ENCODE measurements around the gene MRPS35.

Gene MRPS35

DNA sequence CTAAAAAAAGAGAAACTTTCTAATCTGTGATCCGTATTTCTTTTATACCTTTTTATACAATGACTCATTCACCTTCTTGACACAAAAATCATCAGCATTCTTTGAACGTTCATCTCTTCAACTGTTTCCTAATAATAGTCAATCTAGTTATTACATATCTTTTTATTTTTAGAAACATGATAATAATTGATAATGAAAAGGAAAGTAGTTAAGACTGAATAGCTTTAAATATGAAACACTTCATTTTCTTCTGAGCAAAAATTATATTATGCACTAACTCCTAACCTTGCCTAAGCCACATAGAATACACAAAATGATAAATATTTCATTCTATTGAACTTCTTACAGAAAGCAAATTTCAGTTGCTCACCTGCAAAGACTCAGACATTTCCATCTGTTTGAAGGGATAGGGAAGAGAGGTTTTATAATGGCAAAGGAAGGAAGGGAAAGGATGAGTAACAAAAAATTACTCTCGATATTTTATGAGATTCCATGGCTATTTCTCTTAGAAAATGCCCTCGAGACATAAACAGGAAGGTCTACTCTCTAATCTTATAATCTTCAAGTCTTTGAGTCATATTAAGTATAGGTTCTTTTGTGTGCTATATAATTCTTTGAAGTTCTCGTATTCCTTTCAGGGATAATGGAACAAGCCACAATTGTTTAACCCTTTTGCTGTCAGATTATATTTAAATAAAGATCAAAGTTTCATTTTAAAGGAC is 61.9 kb downstream of the MRPS35 start:
- no peak overlapping the region for H3K27ac ChIP-seq
- TF ChIP-seq, protein P1, sequence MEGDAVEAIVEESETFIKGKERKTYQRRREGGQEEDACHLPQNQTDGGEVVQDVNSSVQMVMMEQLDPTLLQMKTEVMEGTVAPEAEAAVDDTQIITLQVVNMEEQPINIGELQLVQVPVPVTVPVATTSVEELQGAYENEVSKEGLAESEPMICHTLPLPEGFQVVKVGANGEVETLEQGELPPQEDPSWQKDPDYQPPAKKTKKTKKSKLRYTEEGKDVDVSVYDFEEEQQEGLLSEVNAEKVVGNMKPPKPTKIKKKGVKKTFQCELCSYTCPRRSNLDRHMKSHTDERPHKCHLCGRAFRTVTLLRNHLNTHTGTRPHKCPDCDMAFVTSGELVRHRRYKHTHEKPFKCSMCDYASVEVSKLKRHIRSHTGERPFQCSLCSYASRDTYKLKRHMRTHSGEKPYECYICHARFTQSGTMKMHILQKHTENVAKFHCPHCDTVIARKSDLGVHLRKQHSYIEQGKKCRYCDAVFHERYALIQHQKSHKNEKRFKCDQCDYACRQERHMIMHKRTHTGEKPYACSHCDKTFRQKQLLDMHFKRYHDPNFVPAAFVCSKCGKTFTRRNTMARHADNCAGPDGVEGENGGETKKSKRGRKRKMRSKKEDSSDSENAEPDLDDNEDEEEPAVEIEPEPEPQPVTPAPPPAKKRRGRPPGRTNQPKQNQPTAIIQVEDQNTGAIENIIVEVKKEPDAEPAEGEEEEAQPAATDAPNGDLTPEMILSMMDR (IDR thresholded peaks at IDR 0.05) = no peak
- no peak for TF ChIP-seq ZFX (IDR thresholded peaks at IDR 0.05; ENCODE audit: borderline replicate concordance)

DNA sequence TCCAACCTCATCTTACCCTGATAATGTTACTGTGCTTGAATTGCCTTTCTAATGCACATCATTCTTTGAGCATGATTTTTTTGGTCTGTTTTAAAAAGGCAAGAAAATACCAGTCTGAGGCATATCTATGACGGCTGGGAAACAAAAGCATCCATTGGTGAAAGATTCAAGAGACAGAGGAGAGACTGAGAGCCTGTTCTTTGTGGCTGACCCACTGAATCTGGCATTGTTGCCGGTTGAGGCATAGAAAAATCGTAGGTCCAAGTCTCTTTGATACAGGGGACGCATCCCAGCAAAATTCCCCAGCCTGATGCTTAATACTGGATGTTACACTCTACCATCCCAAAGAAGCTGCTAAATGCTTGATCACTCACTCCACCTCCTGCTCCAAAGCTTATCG is 66.5 kb downstream of the MRPS35 start:
- no peak overlapping the region for H3K27ac ChIP-seq
- TF ChIP-seq, protein P1 (IDR thresholded peaks at IDR 0.05) = no peak
- no peak for TF ChIP-seq ZFX (IDR thresholded peaks at IDR 0.05; ENCODE audit: borderline replicate concordance)

DNA sequence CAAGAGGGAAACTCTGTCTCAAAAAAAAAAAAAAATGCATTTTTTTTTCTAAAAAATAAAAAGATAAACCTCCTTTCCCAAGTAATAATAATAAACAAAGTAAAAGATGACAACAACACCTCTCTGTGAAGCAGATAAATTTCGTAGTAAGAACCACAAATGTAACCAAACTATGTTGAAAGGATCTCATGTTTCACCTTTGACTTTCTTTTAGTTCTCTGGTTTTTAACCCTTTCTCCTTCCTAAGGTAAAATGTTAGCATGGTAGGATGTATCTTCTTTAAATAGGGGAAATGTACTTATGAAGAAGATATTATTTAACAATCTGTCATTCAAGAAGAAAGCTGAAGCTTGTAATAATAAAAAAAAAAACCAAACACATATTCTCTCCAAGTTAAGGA is 67.6 kb downstream of the MRPS35 start:
- TF ChIP-seq, protein P1 (IDR thresholded peaks at IDR 0.05) = no peak
- no peak for TF ChIP-seq ZFX (IDR thresholded peaks at IDR 0.05; ENCODE audit: borderline replicate concordance)

DNA sequence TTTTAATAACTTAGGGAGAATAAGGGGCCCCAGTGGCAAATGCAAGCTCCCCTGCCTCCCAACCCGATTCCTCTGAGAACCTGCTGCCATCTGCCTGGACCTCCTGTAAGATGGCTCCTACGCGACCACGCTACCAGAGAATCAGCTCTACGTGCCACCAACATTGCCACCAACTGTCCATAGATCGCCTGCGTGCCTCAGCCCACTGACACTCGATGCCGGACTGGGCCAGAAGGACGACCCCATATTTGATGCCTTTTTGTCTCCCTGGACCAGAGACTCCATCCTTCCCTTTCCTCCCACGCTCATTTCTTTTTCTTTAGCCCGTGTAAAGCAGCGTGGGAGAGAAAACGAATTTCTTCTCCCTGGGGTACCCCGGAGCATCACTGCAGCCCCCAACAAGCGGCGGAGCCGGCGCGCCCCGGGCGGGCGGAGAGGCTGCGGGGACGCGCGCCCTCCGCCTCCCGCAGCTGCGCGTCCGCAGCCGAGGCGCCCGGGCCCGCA is 68.8 kb downstream of the MRPS35 start:
- TF ChIP-seq, protein P1 (IDR thresholded peaks at IDR 0.05) = no peak
- no peak for TF ChIP-seq ZFX (IDR thresholded peaks at IDR 0.05; ENCODE audit: borderline replicate concordance)
- peak overlapping the region; percentile 90 for H3K27ac ChIP-seq

More for the DNA sequence above, 67.6 kb downstream of the MRPS35 start:
- H3K27ac ChIP-seq = no peak overlapping the region

DNA sequence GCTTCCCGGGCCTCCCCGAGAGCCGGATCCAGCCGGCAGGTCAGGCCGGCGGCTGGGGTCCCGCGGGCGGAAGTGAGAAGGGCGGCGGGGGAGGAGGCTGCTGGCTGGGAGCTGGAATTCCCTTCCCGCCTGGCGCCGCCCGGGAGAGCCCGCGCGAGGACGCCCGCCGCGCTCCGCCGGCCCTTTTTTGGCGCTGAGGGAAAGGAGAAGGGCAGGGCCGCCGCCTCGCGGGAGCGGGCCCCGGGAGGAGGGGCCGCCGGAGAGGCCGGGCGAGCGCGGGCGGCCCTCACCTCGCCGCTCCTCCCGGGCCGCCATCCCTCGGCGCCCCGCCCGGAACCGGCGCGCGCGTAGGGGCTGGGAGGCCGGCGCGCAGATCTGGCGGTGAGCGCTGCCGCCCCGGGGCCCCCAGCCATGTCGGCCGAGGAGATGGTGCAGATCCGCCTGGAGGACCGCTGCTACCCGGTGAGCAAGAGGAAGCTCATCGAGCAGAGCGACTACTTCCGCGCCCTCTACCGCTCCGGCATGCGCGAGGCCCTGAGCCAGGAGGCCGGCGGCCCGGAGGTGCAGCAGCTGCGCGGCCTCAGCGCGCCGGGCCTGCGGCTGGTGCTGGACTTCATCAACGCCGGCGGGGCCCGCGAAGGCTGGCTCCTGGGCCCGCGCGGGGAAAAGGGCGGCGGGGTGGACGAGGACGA is 69.4 kb downstream of the MRPS35 start, which contains the start of the genes KLHL42 and MANSC4:
Gene KLHL42 (plus strand): TSS at position 314 of the 692 bp plus-strand sequence. CDS start 98 bp downstream, at position 412.
Gene MANSC4 (minus strand): TSS at position 317 of the 692 bp plus-strand sequence. CDS start 8,960 bp downstream, outside the sequence.
- H3K27ac ChIP-seq = peak within 1 kb of the TSS; percentile 90

DNA sequence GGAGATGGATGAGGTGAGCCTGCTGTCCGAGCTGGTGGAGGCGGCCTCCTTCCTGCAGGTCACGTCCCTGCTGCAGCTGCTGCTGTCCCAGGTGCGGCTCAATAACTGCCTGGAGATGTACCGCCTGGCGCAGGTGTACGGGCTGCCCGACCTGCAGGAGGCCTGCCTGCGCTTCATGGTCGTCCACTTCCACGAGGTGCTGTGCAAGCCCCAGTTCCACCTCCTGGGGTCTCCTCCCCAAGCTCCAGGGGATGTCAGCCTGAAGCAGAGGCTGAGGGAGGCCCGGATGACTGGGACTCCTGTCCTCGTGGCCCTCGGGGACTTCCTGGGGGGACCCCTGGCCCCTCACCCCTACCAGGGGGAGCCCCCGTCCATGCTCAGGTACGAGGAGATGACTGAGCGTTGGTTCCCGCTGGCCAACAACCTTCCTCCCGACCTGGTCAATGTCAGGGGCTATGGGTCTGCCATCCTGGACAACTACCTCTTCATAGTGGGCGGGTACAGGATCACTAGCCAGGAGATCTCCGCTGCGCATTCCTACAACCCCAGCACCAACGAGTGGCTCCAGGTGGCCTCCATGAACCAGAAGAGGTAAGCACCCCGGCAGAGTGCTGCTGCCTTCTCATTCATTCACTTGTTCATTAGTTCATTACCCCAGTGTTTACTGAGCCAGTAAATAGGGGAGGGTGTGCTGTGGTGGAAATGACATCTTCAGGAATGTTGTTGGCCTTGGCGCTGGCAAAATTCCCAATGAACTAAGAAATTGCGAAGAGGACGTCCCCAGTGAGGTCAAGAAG is 70.2 kb downstream of the MRPS35 start:
- peak overlapping the region; percentile 90 for H3K27ac ChIP-seq
- TF ChIP-seq, protein P1 (IDR thresholded peaks at IDR 0.05) = no peak; the same call in 1 of the 2 replicates
- TF ChIP-seq ZFX (IDR thresholded peaks at IDR 0.05; ENCODE audit: borderline replicate concordance) = no peak

More for the DNA sequence above, 69.4 kb downstream of the MRPS35 start, which contains the start of the genes KLHL42 and MANSC4:
- TF ChIP-seq ZFX (IDR thresholded peaks at IDR 0.05; ENCODE audit: borderline replicate concordance) = peak; percentile 80; the same call in 1 of the 2 replicates
- TF ChIP-seq, protein P1 (IDR thresholded peaks at IDR 0.05) = peak; percentile 21; the same call in 1 of the 2 replicates

All from 22Rv1 (cell line).